HepG2 (cell line): ENCODE measurements around the gene PSME3IP1. TPM values are rescaled to one million over a fixed set of nuclear protein-coding genes. Genes with fewer than 3 reads are reported as not detected.
A peak's percentile ranks its signal among the peaks of the same experiment; 100 is the strongest.

ENCODE experiments used
- ADNP ChIP-seq: sonication (generic); formaldehyde crosslinking; IDR thresholded peaks from 2 replicates; pipeline ENCODE4 v1.4.0; 2020; ENCODE audit warnings: missing genetic modification reagents
- CSRNP2 ChIP-seq: sonication (generic); formaldehyde crosslinking; conservative IDR thresholded peaks from 2 replicates; pipeline ENCODE4 v1.8.0; 2022; ENCODE audit warnings: low read depth, missing genetic modification reagents
- EP300 ChIP-seq, 3 experiments: sonication (generic) in 1 of 3; formaldehyde crosslinking in 1 of 3; IDR thresholded peaks; 2 replicates each; pipeline versions ENCODE4 v1.5.1 to v1.6.1; 2011 to 2020; ENCODE audit warnings: low read depth in 2 of 3, low read length in 2 of 3, borderline replicate concordance in 1 of 3, improper control_type of control experiment in 1 of 3, mild to moderate bottlenecking in 1 of 3, missing genetic modification reagents in 1 of 3, moderate library complexity in 1 of 3
- FOXA3 ChIP-seq: IDR thresholded peaks from 2 replicates; pipeline ENCODE4 v1.6.1; 2016; ENCODE audit warnings: missing genetic modification reagents, missing compliant biosample characterization
- FOXP1 ChIP-seq, 2 experiments: fragments of 450-650 bp in 1 of 2; IDR thresholded peaks; 2 replicates each; pipeline ENCODE4 v1.6.1; 2017 to 2018; ENCODE audit warnings: antibody characterized with exemption in 1 of 2
- KLF13 ChIP-seq: sonication (generic); formaldehyde crosslinking; IDR thresholded peaks from 2 replicates; pipeline ENCODE4 v1.4.0; 2020; ENCODE audit warnings: mild to moderate bottlenecking, missing genetic modification reagents
- SKIL ChIP-seq: sonication (generic); formaldehyde crosslinking; IDR thresholded peaks from 2 replicates; pipeline ENCODE4 v1.8.0; 2022; ENCODE audit warnings: missing genetic modification reagents, mild to moderate bottlenecking, moderate library complexity, borderline replicate concordance
- ZNF224 ChIP-seq: sonication (generic); formaldehyde crosslinking; IDR thresholded peaks from 2 replicates; pipeline ENCODE4 v1.5.0; 2020; ENCODE audit warnings: mild to moderate bottlenecking, missing genetic modification reagents
- ZNF30 ChIP-seq: sonication (generic); formaldehyde crosslinking; IDR thresholded peaks from 2 replicates; pipeline ENCODE4 v1.5.0; 2020; ENCODE audit warnings: mild to moderate bottlenecking, missing genetic modification reagents
- polyA plus RNA-seq, 8 experiments: library from polyadenylated mRNA; depleted of rRNA in 3 of 8; stranded (reverse) in 7 of 8; unstranded in 1 of 8; fragments of >200 nt; fragmentation: Illumina TruSeq in 4 of 8; extraction: Trizol in 4 of 8; gene quantifications; 2 replicates each; pipeline versions ENCODE4 v1.2.1 to v1.2.3, GENCODE V29; 2011 to 2016; ENCODE audit warnings: low read depth in 4 of 8, missing spikeins in 1 of 8, mixed read lengths in 1 of 8; ENCODE audit not compliant: insufficient read depth in 1 of 8
- total RNA-seq, 5 experiments: library from RNA; depleted of rRNA; stranded (reverse); fragments of >200 nt; fragmentation: Illumina TruSeq; extraction: Trizol; gene quantifications; 2 replicates each; pipeline ENCODE4 v1.2.3, GENCODE V29; 2016; ENCODE audit warnings: low read depth in 1 of 5
- TF ChIP-seq, protein P1 (sequence below): IDR thresholded peaks from 2 replicates; pipeline ENCODE4 v1.6.1; 2012; ENCODE audit warnings: inconsistent platforms

The PSME3IP1 gene
- total and polyA plus RNA-seq, 2 of the 13 experiments (the other 11 are each of a cell fraction or from before 2014, with no cell fraction given): 90.8 to 99.8 TPM

- TF ChIP-seq FOXA3 (CRISPR knock-in tag) (0 out of 2 replicates have a peak, but pooled peaks have one; percentile 29), ZNF30 (no peak), ADNP (CRISPR knock-in tag) (no peak), ZNF224 (CRISPR knock-in tag) (no peak), FOXP1 (IDR thresholded peaks at IDR 0.05) (no peak), FOXP1 (CRISPR knock-in tag; IDR thresholded peaks at IDR 0.05) (peak; percentile 30; the same call in 1 of the 2 replicates), SKIL (CRISPR knock-in tag) (no peak), CSRNP2 (CRISPR knock-in tag) (no peak), EP300 (IDR thresholded peaks at IDR 0.05; ENCODE audit: low read depth in 2 of 2, low read length in 2 of 2) (no peak), EP300 (CRISPR knock-in tag; IDR thresholded peaks at IDR 0.05; ENCODE audit: borderline replicate concordance) (no peak), KLF13 (no peak)
- TF ChIP-seq, protein P1, sequence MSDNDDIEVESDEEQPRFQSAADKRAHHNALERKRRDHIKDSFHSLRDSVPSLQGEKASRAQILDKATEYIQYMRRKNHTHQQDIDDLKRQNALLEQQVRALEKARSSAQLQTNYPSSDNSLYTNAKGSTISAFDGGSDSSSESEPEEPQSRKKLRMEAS: no peak
Measured at GRCh38 chr16:57196753-57197152, 10.9 kb upstream of the PSME3IP1 start (continued).
